Stimulated activated CD8-positive, alpha-beta memory T cell treated with anti-CD3 and anti-CD28 coated beads, Interleukin-15, amount 100 ng/mL, for 24 hours (primary cell): ENCODE data around the gene HMX1.

Experiments
- DNase-seq: peaks from one replicate; pipeline ENCODE4 v3.0.0-alpha.2; 2020; ENCODE audit warnings: low read depth

HMX1 gene

GRCh38 chr4:8867624-8868320, 3.9 kb downstream of the HMX1 start:
- DNase-seq = no peak

DNA sequence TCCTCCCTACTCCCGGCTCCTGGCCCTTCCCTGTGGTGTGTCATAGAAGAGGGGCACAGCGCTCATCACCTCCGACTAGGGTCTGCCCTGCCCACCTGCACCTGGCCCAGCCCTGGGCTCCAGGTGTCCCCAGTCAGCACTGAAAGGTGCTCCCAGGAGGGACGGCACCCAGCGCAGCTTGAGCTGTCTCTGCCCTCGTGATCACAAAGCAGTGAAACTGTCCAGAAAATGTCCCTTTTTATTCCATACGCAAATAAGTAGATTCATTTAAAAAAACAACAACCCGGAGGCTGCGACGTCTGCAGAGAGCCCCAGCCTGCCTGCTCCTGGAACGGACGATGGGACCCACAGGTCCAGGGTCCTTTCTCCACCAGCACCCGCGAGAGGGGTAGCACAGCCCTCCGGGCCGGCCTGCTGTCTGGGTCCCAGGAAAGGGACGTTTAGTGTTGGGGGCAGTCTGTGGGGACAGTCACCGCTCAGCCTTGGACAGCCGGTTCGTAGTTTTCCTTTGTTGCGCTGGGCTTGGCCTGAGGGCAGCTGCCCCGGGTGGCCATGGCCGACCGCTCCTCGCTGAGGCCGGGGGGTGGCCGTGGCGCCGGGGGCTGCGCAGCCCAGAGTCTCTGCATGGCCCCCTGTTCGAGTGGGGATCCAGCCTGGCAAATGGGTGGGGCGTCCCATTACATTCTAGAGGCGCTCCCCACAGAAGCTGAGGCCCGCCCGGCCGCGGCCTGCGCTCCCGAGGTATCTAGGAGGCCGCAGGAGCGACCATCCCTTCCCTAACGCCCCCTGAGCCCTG, 4.6 kb downstream of the HMX1 start:
- DNase-seq = no peak

DNA sequence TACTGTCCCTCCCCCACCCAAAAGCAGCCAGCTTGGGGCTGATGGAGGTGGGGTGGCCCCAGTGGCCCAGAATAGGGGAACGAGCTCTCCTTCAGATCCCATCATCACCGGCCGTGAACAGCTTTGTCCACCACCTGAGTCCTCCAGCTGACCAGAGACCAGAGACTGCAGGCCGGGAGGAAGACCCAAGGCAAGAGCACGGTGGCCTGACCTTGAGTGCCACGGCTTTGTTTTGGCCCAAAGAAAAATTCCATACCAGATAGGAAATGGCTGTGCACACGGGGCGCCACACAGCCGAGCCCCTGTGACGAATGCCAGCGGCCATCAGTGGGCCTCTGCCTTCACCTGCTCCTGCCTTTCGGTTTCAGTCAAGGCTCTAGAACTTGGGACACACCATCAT, 5.2 kb downstream of the HMX1 start:
- DNase-seq = no peak

DNA sequence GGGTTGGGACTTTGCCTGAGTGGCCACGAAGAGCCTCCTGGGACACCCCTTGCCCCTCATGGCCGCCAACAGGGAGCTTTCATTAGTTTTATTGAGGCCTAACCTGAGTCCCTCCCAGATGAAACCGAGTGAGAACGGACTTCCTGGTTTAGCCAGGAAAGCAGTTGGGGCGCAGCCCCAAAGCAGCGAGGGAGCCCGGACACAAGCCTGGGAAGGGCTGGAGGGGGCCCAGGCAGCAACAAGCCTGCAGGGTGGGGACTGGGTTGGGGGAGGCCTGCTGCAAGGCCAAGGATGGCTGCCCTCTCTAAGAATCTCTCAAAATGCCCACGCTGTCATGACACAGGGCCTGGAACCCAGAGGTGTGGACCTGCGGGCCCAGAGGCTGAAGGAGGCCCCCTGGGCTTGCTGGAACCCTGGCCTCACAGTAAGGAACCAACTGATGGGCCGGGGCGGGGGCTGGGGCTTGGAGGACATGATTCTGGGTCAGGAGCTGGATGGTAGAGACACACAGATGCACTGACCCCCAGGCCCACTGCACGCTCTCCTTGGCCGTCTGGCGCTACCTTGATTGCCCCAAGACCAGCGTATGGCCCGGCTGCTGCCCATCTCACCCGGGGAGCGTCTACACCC, 5.8 kb downstream of the HMX1 start:
- DNase-seq = no peak

DNA sequence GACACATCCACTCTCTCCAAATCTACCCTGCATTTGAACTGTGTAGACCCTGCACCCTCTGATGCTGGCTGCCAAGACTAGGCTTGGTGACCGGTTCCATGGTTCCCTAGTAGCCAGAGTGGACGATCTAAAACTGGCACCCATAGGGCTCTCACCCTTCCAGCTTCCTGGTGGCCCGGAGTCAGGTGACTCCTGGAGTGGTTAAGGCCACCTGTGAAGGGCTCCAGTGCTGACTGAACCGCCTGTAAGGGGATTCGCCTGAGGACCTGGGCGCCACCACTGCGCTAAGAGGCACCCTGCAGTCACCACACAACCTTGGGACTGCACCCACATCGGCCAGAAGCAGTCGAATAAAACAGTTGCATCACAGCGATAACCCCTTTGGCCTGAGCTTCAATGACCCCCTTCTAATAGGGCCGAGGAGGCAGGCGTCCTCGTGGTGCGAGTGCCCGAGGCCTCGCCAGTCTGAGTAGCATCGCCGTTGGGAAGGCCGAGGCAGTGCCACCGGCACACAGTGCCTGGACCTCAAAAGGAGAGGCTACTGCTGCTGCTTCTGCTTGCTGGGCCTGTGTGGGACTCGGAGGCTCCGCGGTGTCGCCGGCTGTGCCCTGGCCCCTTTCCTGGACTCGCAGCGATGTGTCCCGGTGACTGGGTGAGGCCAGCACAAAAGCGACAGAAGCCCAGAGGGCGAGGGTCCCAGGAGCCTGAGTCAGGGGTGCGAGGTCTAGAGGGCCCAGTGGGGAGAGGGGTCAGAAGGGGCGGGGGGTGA, 6.5 kb downstream of the HMX1 start:
- no peak for DNase-seq

- no peak for DNase-seq
These were observed 7.7 kb downstream of the HMX1 start for GRCh38 chr4:8863686-8864682.

- DNase-seq = no peak
These were observed 8.6 kb downstream of the HMX1 start for GRCh38 chr4:8862800-8863685.

DNA sequence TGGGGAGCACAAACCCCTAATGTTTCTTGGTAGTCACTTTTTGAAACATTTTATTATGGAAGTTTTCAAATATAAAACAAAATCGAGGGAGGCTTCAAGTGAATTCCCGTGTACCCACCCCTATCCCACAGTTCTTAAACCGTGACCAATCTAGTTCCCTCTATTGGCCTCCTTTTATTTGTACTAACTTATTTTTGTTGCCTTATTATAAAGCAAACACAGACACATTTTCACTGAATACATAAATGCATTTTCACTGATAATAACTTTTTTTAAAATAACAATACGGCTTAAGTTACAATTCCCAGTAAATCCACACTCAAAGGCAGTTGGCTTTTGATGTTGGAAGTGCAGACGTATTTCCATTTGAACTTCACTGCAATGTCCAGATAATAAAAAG, 9.3 kb downstream of the HMX1 start:
- no peak for DNase-seq

GRCh38 chr4:8861576-8862295, 9.9 kb downstream of the HMX1 start:
- DNase-seq = no peak

GRCh38 chr4:8860892-8861575, 10.6 kb downstream of the HMX1 start:
- no peak for DNase-seq

GRCh38 chr4:8860096-8860891, 11.3 kb downstream of the HMX1 start:
- no peak for DNase-seq

DNA sequence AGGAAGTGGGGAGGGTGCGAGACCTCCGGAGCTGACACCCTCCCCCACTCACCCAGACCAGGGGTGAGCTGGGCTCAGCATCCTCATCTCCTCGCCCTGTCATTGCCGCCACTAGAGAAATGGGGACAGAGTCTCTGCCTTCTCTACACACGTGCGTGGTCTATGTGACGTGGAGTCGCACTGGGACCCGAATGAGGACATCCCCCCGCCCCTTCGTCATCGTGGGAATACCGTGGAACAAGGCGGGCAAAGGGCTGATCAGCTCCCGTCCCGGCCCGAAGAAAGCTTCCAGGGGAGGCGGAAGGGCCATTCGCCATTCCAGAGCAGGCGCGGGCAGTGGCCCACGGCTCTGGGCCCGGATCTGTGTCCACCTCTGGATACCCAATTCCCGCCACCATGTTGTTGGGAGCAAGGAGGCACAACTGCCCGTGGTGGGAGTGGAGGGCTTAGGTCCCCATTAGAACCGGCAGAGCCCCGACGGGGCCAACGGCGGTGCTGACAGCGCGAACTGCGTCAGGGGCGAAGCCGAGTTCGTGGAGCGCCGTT, 12.0 kb downstream of the HMX1 start:
- DNase-seq = no peak

- DNase-seq = no peak
These were observed 12.9 kb downstream of the HMX1 start for GRCh38 chr4:8858701-8859210.

- no peak for DNase-seq
These were observed 13.6 kb downstream of the HMX1 start for GRCh38 chr4:8857766-8858700.

- DNase-seq = no peak
These were observed 14.6 kb downstream of the HMX1 start for GRCh38 chr4:8856835-8857621.
